ENCODE data around the gene COL27A1.
A peak's percentile ranks its signal among the peaks of the same experiment; 100 is the strongest.

The COL27A1 gene

DNA sequence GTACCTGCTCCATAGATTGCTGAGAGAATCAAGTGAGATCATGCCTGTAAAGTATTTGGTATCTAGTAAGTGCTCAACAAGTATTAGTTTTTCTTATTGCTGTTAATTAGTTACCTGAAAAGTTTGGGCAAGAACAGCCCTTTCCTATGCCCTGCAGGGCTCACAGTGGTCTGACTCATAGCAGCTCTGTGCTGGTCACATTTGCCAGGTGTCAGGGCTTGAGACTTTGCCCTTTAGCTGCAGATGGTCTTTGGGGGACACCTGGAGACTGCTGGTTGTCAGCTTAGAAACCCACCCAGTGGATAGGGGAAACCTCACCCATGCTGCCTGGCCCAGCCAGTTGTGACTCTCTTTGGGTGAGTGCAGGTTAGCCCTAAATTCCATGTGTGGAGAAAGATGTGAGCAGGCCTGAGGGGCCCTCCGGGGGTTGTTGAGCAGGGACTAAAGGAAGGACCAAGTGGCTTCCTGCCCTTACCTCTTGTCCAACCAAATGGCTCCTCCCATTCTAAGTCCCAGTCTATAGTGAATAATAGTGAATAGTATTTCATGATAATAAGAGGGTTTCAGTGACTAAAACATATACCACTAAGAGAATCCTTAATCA, 9.0 kb downstream of the COL27A1 start:
- H3K4me3 ChIP-seq (ENCODE audit: low read length), result no peak overlapping the region
- TF ChIP-seq, protein P1, sequence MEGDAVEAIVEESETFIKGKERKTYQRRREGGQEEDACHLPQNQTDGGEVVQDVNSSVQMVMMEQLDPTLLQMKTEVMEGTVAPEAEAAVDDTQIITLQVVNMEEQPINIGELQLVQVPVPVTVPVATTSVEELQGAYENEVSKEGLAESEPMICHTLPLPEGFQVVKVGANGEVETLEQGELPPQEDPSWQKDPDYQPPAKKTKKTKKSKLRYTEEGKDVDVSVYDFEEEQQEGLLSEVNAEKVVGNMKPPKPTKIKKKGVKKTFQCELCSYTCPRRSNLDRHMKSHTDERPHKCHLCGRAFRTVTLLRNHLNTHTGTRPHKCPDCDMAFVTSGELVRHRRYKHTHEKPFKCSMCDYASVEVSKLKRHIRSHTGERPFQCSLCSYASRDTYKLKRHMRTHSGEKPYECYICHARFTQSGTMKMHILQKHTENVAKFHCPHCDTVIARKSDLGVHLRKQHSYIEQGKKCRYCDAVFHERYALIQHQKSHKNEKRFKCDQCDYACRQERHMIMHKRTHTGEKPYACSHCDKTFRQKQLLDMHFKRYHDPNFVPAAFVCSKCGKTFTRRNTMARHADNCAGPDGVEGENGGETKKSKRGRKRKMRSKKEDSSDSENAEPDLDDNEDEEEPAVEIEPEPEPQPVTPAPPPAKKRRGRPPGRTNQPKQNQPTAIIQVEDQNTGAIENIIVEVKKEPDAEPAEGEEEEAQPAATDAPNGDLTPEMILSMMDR (IDR thresholded peaks at IDR 0.05; ENCODE audit: insufficient read depth, low read depth, low read length, missing control alignments), result no peak
- DNase-seq (ENCODE audit: low read depth), result peak; percentile 38

DNA sequence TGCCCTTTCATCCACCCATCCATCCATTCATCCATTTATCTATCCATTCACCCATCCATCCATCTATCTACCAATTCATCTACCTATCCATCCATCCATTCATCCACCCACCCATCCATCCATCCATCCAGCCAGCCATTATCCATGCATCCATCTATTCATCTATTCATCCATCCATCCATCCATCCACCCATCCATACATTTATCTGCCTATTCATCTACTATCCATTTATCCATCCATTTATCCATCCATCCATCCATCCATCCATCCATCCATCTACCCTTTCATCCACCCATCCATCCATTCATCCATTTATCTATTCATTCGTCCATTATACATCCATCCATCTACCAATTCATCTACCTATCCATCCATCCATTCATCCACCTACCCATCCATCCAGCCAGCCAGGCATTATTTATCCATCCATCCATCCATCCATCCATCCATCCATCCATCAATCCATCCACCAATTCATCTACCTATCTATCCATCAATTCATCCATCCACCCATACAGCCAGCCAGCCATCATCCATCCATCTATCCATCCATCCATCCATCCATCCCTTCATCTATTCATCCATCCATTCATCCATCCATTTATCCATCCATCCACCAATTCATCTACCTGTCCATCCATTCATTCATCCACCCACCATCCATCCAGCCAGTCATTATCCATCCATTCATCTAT, 10.2 kb downstream of the COL27A1 start:
- H3K4me3 ChIP-seq (ENCODE audit: low read length), result no peak overlapping the region
- no peak for DNase-seq (ENCODE audit: low read depth)
- TF ChIP-seq, protein P1 (IDR thresholded peaks at IDR 0.05; ENCODE audit: insufficient read depth, low read depth, low read length, missing control alignments), result no peak

DNA sequence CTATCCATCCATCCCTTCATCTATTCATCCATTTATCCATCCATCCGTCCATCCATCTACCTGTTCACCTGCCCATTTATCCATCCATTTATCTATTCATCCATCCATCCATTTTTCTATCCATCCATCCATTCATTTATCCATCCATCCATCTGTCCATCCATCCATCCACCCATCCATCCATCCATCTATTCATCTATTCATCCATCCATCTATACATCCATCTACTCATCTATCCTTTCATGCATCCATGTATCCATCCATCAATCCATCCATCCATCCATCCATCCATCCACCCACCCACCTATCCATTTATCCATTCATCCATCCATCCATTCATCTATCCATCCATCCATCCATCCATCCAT, 10.8 kb downstream of the COL27A1 start:
- TF ChIP-seq, protein P1 (IDR thresholded peaks at IDR 0.05; ENCODE audit: insufficient read depth, low read depth, low read length, missing control alignments), result no peak
- no peak for DNase-seq (ENCODE audit: low read depth)
- H3K4me3 ChIP-seq (ENCODE audit: low read length), result no peak overlapping the region

DNA sequence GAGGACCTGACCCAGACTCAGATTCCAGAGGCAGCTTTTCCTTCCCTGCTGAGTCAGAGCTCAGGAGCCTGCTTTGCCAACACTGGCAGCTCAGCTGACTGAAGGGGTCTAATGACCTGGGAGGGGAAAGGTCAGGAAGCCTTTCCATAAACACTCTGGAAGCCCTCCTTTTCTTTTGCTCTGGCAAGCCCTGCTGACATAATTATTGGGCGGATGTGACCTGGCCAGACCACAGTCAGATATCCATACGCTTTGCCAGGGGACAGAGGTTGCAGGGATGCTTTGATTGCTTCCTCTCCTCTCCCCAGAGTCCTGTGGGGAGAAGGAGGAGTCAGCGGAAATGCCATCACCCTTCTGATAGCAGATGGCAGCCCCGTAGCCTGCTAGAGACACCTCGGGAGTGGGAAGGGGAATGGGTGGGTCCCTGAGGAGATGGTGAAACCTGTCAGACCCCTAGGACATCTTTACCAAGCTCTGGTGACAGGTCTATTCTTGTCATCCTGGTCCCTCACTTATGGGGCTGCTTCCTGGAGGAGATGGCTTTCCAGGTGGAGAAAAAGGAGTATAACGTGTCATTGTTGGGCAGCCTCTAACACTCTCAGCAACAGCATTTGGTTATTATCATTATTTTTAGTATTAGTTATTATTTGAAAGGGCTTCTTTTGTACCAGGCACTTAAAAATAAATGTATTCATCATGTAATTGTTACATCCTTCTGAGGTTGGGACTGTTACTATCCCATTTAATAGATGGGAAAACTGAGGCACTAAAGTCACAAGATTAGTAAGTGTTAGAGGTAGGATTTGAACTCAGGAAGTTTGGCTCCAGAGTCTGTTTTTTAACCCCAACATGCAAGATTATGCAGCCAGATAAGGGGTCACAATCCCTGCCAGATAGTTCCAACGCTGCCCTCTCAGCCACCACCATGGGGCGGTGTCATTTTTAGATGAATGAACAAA, 11.6 kb downstream of the COL27A1 start:
- TF ChIP-seq, protein P1 (IDR thresholded peaks at IDR 0.05; ENCODE audit: insufficient read depth, low read depth, low read length, missing control alignments), result no peak
- no peak for DNase-seq (ENCODE audit: low read depth)
- H3K4me3 ChIP-seq (ENCODE audit: low read length), result no peak overlapping the region

DNA sequence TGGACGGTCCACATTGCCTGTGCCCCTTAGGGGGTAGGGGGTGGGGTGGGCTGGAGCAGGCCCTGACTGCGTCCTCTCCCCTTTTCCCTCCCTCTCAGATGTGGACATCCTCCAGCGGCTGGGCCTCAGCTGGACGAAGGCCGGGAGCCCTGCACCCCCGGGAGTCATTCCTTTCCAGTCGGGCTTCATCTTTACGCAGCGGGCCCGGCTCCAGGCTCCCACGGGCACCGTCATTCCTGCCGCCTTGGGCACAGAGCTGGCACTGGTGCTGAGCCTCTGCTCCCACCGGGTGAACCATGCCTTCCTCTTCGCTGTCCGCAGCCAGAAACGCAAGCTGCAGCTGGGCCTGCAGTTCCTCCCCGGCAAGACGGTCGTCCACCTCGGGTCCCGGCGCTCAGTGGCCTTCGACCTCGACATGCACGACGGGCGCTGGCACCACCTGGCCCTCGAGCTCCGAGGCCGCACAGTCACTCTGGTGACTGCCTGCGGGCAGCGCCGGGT, 12.3 kb downstream of the COL27A1 start:
- no peak overlapping the region for H3K4me3 ChIP-seq (ENCODE audit: low read length)
- DNase-seq (ENCODE audit: low read depth), result no peak
- TF ChIP-seq, protein P1 (IDR thresholded peaks at IDR 0.05; ENCODE audit: insufficient read depth, low read depth, low read length, missing control alignments), result no peak

DNA sequence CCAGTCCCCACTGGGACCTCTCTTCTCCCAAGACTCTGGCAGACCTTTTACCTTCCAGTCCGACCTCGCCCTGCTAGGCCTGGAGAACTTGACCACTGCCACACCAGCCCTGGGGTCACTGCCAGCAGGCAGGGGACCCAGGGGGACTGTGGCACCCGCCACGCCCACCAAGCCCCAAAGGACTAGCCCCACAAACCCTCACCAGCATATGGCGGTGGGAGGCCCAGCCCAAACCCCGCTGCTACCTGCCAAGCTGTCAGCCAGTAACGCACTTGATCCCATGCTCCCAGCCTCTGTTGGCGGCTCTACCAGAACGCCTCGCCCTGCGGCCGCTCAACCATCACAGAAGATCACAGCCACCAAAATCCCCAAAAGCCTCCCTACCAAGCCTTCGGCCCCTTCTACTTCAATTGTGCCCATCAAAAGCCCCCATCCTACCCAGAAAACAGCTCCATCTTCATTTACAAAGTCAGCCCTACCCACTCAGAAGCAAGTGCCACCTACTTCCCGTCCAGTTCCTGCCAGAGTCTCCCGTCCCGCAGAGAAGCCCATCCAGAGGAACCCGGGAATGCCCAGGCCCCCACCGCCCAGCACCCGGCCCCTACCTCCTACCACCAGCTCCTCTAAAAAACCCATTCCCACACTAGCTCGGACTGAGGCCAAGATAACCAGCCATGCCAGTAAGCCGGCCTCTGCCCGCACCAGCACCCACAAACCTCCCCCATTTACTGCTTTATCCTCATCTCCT, 13.1 kb downstream of the COL27A1 start:
- TF ChIP-seq, protein P1 (IDR thresholded peaks at IDR 0.05; ENCODE audit: insufficient read depth, low read depth, low read length, missing control alignments), result no peak
- H3K4me3 ChIP-seq (ENCODE audit: low read length), result no peak overlapping the region
- DNase-seq (ENCODE audit: low read depth), result no peak

Measured in epithelial cell of esophagus (primary cell).